ENCODE results near the gene PTPRD.

GRCh38 chr9:10014889-10015288, 597.9 kb downstream of the PTPRD start:
- TF ChIP-seq CTCF (IDR thresholded peaks at IDR 0.05) = no peak
- no peak for TF ChIP-seq EZH2 (IDR thresholded peaks at IDR 0.05; ENCODE audit: borderline replicate concordance, insufficient read depth, low read depth, low read length, poor library complexity, severe bottlenecking)

All from B cell (primary cell).